WTC11 (cell line): ENCODE results near the gene COL25A1. TPM values are rescaled to one million over a fixed set of nuclear protein-coding genes. Genes with fewer than 3 reads are reported as not detected.
A peak's percentile ranks its signal among the peaks of the same experiment; 100 is the strongest.

Source experiments
- ATAC-seq: fragments of 200-7000 bp; cut with Tn5 transposase; 2 replicates; pipeline ENCODE4 v1.10.0; 2021; ENCODE audit warnings: mild to moderate bottlenecking, moderate library complexity
- CTCF ChIA-PET: fragments of 300-600 bp; sonication (Branson Sonifier 250); formaldehyde crosslinking; loops from one replicate; lab custom pipeline; 2021; ENCODE audit warnings: antibody characterized with exemption; lab: Charles Lee
- POLR2A ChIA-PET: fragments of 350-600 bp; sonication (Branson Sonifier 250); formaldehyde crosslinking; loops from one replicate; lab custom pipeline; 2021; ENCODE audit warnings: antibody characterized with exemption; lab: Charles Lee
- DNase-seq: peaks from one replicate; pipeline ENCODE4 v3.0.0; 2021; ENCODE audit warnings: low spot score
- H3K27ac Mint-ChIP-seq: 2 replicates; pipeline ENCODE4 v1.8.0; 2021; ENCODE audit warnings: mixed read lengths
- H3K27me3 Mint-ChIP-seq: 2 replicates; pipeline ENCODE4 v1.8.0; 2021; ENCODE audit warnings: low read depth, mild to moderate bottlenecking, moderate library complexity, mixed read lengths
- H3K36me3 Mint-ChIP-seq: 2 replicates; pipeline ENCODE4 v1.8.0; 2021; ENCODE audit warnings: mixed read lengths
- H3K4me1 Mint-ChIP-seq: 2 replicates; pipeline ENCODE4 v1.8.0; 2022; ENCODE audit warnings: mixed read lengths
- H3K4me3 Mint-ChIP-seq: 2 replicates; pipeline ENCODE4 v1.8.0; 2021; ENCODE audit warnings: mild to moderate bottlenecking, moderate library complexity, mixed read lengths
- H3K9me3 Mint-ChIP-seq: 2 replicates; pipeline ENCODE4 v1.8.0; 2021; ENCODE audit warnings: mixed read lengths
- ETV6 ChIP-seq: sonication (generic); formaldehyde crosslinking; IDR thresholded peaks from 2 replicates; pipeline ENCODE4 v1.8.1; 2022; ENCODE audit warnings: mild to moderate bottlenecking, missing genetic modification reagents
- FOXJ3 ChIP-seq: sonication (generic); formaldehyde crosslinking; IDR thresholded peaks from 2 replicates; pipeline ENCODE4 v1.9.0; 2021; ENCODE audit warnings: missing genetic modification reagents, mild to moderate bottlenecking, borderline replicate concordance
- SOX15 ChIP-seq: fragments of 250-450 bp; sonication (Bioruptor Pico); IDR thresholded peaks from 2 replicates; pipeline ENCODE4 v1.9.0; 2021; ENCODE audit warnings: mild to moderate bottlenecking
- ZNF263 ChIP-seq: sonication (generic); formaldehyde crosslinking; IDR thresholded peaks from 2 replicates; pipeline ENCODE4 v1.8.1; 2022; ENCODE audit warnings: low read depth, mild to moderate bottlenecking, moderate library complexity, missing genetic modification reagents
- total RNA-seq: library from RNA; stranded (reverse); gene quantifications from 3 replicates; pipeline ENCODE4 v1.2.3, GENCODE V29; 2021
- TF ChIP-seq, protein P1 (sequence below): sonication (generic); formaldehyde crosslinking; IDR thresholded peaks from 2 replicates; pipeline ENCODE4 v1.8.1; 2023; ENCODE audit warnings: mild to moderate bottlenecking, missing genetic modification reagents
- TF ChIP-seq, protein P2 (sequence below): fragments of 250-450 bp; sonication (Bioruptor Pico); IDR thresholded peaks from 2 replicates; pipeline ENCODE4 v1.9.0; 2021; ENCODE audit warnings: mild to moderate bottlenecking, borderline replicate concordance
- TF ChIP-seq, protein P3 (sequence below): sonication (generic); formaldehyde crosslinking; IDR thresholded peaks from 2 replicates; pipeline ENCODE4 v1.8.0; 2023; ENCODE audit warnings: missing genetic modification reagents
- TF ChIP-seq, protein P4 (sequence below): sonication (generic); formaldehyde crosslinking; IDR thresholded peaks from 2 replicates; pipeline ENCODE4 v1.8.1; 2022; ENCODE audit warnings: missing genetic modification reagents, borderline replicate concordance
- TF ChIP-seq, protein P5 (sequence below): sonication (generic); formaldehyde crosslinking; IDR thresholded peaks from 2 replicates; pipeline ENCODE4 v1.8.1; 2023; ENCODE audit warnings: mild to moderate bottlenecking, missing genetic modification reagents
- TF ChIP-seq, protein P6 (sequence below): sonication (generic); formaldehyde crosslinking; IDR thresholded peaks from 2 replicates; pipeline ENCODE4 v1.8.1; 2022; ENCODE audit warnings: mild to moderate bottlenecking, missing genetic modification reagents, moderate library complexity, borderline replicate concordance

COL25A1 gene
- total RNA-seq, 1 experiment from 2014 or later = 6.6 TPM

DNA sequence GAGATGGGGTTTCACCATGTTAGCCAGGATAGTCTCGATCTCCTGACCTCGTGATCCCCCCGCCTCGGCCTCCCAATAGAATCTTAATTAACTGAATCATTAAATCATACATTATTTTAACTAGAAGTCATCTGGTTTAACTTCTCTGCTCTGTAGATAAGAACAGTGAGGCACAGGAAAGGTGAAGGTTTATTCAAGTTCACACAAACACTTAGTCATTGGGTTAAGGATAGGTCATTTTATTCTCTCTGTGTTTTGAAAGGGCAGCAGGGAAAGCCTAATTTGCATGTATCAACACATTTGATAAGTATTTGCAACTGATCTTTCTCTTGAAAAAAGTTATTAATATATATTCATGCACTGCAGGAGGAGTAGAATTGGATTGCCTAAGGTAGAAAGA lies 538.5 kb downstream of the COL25A1 start:
- TF ChIP-seq, protein P1, sequence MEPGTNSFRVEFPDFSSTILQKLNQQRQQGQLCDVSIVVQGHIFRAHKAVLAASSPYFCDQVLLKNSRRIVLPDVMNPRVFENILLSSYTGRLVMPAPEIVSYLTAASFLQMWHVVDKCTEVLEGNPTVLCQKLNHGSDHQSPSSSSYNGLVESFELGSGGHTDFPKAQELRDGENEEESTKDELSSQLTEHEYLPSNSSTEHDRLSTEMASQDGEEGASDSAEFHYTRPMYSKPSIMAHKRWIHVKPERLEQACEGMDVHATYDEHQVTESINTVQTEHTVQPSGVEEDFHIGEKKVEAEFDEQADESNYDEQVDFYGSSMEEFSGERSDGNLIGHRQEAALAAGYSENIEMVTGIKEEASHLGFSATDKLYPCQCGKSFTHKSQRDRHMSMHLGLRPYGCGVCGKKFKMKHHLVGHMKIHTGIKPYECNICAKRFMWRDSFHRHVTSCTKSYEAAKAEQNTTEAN (CRISPR knock-in tag) = no peak
- TF ChIP-seq, protein P2, sequence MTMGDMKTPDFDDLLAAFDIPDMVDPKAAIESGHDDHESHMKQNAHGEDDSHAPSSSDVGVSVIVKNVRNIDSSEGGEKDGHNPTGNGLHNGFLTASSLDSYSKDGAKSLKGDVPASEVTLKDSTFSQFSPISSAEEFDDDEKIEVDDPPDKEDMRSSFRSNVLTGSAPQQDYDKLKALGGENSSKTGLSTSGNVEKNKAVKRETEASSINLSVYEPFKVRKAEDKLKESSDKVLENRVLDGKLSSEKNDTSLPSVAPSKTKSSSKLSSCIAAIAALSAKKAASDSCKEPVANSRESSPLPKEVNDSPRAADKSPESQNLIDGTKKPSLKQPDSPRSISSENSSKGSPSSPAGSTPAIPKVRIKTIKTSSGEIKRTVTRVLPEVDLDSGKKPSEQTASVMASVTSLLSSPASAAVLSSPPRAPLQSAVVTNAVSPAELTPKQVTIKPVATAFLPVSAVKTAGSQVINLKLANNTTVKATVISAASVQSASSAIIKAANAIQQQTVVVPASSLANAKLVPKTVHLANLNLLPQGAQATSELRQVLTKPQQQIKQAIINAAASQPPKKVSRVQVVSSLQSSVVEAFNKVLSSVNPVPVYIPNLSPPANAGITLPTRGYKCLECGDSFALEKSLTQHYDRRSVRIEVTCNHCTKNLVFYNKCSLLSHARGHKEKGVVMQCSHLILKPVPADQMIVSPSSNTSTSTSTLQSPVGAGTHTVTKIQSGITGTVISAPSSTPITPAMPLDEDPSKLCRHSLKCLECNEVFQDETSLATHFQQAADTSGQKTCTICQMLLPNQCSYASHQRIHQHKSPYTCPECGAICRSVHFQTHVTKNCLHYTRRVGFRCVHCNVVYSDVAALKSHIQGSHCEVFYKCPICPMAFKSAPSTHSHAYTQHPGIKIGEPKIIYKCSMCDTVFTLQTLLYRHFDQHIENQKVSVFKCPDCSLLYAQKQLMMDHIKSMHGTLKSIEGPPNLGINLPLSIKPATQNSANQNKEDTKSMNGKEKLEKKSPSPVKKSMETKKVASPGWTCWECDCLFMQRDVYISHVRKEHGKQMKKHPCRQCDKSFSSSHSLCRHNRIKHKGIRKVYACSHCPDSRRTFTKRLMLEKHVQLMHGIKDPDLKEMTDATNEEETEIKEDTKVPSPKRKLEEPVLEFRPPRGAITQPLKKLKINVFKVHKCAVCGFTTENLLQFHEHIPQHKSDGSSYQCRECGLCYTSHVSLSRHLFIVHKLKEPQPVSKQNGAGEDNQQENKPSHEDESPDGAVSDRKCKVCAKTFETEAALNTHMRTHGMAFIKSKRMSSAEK (CRISPR knock-in tag) = no peak
- TF ChIP-seq, protein P3, sequence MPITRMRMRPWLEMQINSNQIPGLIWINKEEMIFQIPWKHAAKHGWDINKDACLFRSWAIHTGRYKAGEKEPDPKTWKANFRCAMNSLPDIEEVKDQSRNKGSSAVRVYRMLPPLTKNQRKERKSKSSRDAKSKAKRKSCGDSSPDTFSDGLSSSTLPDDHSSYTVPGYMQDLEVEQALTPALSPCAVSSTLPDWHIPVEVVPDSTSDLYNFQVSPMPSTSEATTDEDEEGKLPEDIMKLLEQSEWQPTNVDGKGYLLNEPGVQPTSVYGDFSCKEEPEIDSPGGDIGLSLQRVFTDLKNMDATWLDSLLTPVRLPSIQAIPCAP = no peak
- TF ChIP-seq, protein P4, sequence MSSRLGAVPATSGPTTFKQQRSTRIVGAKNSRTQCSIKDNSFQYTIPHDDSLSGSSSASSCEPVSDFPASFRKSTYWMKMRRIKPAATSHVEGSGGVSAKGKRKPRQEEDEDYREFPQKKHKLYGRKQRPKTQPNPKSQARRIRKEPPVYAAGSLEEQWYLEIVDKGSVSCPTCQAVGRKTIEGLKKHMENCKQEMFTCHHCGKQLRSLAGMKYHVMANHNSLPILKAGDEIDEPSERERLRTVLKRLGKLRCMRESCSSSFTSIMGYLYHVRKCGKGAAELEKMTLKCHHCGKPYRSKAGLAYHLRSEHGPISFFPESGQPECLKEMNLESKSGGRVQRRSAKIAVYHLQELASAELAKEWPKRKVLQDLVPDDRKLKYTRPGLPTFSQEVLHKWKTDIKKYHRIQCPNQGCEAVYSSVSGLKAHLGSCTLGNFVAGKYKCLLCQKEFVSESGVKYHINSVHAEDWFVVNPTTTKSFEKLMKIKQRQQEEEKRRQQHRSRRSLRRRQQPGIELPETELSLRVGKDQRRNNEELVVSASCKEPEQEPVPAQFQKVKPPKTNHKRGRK (CRISPR knock-in tag) = no peak
- TF ChIP-seq, protein P5, sequence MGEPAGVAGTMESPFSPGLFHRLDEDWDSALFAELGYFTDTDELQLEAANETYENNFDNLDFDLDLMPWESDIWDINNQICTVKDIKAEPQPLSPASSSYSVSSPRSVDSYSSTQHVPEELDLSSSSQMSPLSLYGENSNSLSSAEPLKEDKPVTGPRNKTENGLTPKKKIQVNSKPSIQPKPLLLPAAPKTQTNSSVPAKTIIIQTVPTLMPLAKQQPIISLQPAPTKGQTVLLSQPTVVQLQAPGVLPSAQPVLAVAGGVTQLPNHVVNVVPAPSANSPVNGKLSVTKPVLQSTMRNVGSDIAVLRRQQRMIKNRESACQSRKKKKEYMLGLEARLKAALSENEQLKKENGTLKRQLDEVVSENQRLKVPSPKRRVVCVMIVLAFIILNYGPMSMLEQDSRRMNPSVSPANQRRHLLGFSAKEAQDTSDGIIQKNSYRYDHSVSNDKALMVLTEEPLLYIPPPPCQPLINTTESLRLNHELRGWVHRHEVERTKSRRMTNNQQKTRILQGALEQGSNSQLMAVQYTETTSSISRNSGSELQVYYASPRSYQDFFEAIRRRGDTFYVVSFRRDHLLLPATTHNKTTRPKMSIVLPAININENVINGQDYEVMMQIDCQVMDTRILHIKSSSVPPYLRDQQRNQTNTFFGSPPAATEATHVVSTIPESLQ (CRISPR knock-in tag) = no peak
- no peak for TF ChIP-seq ZNF263 (CRISPR knock-in tag)
- TF ChIP-seq, protein P6, sequence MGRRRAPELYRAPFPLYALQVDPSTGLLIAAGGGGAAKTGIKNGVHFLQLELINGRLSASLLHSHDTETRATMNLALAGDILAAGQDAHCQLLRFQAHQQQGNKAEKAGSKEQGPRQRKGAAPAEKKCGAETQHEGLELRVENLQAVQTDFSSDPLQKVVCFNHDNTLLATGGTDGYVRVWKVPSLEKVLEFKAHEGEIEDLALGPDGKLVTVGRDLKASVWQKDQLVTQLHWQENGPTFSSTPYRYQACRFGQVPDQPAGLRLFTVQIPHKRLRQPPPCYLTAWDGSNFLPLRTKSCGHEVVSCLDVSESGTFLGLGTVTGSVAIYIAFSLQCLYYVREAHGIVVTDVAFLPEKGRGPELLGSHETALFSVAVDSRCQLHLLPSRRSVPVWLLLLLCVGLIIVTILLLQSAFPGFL = no peak
- no peak overlapping the region for H3K4me3 Mint-ChIP-seq
- no peak for DNase-seq
- H3K9me3 Mint-ChIP-seq = no peaks in the 10 kb centered on the region
- H3K27ac Mint-ChIP-seq = no peak overlapping the region
- peaks cover 29% of the 10 kb centered on the region for H3K27me3 Mint-ChIP-seq
- H3K4me1 Mint-ChIP-seq = peaks cover 13% of the 10 kb centered on the region
- ChIA-PET CTCF (no interaction called here), POLR2A (no interaction called here)
- no peak for ATAC-seq
- 0 out of 2 replicates have a peak, but pooled peaks cover 3% of the 10 kb centered on the region for H3K36me3 Mint-ChIP-seq

DNA sequence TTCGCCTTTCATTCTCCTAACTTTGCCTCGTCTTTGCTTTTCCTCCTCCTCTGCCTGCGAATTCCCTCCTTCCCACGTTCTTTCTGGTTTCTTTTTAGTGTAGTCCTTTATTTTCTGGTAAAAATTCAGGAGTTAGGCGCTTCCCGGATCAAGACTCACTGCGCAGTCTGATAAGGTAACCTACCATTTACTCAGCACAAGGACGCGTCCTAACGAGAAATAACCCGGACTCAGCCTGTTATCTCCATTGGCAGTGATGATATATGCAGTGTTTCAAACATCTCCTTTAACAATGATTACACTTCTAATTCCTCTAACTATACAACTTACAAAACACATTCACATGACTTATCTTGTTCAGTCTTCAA lies 539.2 kb downstream of the COL25A1 start:
- Mint-ChIP-seq H3K27me3 (peaks cover 29% of the 10 kb centered on the region), H3K9me3 (no peaks in the 10 kb centered on the region), H3K4me1 (peaks cover 13% of the 10 kb centered on the region), H3K36me3 (0 out of 2 replicates have a peak, but pooled peaks cover 3% of the 10 kb centered on the region), H3K27ac (no peak overlapping the region), H3K4me3 (peak overlapping the region; percentile 75)
- TF ChIP-seq SOX15 = no peak
- TF ChIP-seq ZNF263 (CRISPR knock-in tag) = no peak
- no peak for TF ChIP-seq ETV6
- no peak for TF ChIP-seq FOXJ3 (CRISPR knock-in tag)
- CTCF ChIA-PET = interaction anchor here (0.6 to 0.7 kb wide), 3 partner anchors 15 to 632 kb away, joined by 3 read pairs; no protein-coding TSS in a partner anchor
- no peak for ATAC-seq
- POLR2A ChIA-PET = interaction anchor here (0.6 to 0.9 kb wide), 2 partner anchors 414 to 613 kb away, joined by 3 to 5 read pairs; no protein-coding TSS in a partner anchor
- DNase-seq = no peak
